ENCODE data around the gene ZSCAN2.

DNA sequence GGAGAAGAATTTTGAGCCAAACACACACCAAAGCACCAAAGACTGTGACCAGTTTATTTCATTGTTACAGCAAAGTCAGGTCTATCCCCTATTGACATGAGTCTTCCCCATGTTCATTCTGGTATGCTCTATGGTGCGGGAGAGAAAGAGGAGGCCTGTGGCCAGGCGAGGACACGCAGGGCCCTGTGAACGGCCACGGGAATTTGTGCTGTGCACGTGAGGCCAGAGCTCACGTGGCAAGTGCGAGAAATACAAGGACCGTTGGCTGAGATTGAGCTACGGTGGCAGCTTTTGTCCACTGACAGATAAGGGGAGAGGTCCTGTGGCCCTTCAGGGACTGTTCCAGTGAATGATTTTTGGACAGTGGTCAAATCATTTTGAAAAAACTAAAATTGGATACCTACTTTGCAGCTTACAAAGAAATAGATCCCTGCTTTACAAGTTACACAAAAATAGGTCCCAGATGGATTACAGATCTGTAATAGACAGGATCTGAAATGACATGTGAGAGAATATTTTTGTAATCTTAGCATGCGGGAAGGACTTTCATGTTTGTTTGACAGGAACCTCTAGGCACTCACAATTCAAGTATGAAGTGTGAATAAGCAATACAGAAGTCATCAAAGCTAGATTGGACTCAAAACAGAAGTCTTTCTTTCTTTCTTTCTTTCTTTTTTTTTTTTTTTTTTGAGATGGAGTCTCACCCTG lies 9.2 kb downstream of the ZSCAN2 start:
- TF ChIP-seq, protein P1, sequence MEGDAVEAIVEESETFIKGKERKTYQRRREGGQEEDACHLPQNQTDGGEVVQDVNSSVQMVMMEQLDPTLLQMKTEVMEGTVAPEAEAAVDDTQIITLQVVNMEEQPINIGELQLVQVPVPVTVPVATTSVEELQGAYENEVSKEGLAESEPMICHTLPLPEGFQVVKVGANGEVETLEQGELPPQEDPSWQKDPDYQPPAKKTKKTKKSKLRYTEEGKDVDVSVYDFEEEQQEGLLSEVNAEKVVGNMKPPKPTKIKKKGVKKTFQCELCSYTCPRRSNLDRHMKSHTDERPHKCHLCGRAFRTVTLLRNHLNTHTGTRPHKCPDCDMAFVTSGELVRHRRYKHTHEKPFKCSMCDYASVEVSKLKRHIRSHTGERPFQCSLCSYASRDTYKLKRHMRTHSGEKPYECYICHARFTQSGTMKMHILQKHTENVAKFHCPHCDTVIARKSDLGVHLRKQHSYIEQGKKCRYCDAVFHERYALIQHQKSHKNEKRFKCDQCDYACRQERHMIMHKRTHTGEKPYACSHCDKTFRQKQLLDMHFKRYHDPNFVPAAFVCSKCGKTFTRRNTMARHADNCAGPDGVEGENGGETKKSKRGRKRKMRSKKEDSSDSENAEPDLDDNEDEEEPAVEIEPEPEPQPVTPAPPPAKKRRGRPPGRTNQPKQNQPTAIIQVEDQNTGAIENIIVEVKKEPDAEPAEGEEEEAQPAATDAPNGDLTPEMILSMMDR (IDR thresholded peaks at IDR 0.05; ENCODE audit: low read length): no peak
- TF ChIP-seq EZH2 (optimal IDR thresholded peaks at IDR 0.05; ENCODE audit: low read depth, low read length) (no peak), EZH2phosphoT487 (IDR thresholded peaks at IDR 0.05; ENCODE audit: low read length) (no peak)

All from MM.1S (cell line).